ENCODE data around the gene C13orf42.

GRCh38 chr13:51066091-51066831 lies 44.8 kb downstream of the C13orf42 start:
- TF ChIP-seq POLR2A (IDR thresholded peaks at IDR 0.05) (no peak), CTCF (IDR thresholded peaks at IDR 0.05) (no peak)
